SK-N-MC (cell line): ENCODE data around the gene ARHGAP31.

Experiments
- EZH2 ChIP-seq: fragments of 200-600 bp; sonication (generic); IDR thresholded peaks from one replicate; pipeline ENCODE4 v1.6.1; 2017; ENCODE audit warnings: antibody characterized with exemption
- POLR2AphosphoS5 ChIP-seq: IDR thresholded peaks from 2 replicates; pipeline ENCODE4 v1.6.1; 2012; ENCODE audit warnings: mild to moderate bottlenecking, low read depth, low read length, borderline replicate concordance

DNA sequence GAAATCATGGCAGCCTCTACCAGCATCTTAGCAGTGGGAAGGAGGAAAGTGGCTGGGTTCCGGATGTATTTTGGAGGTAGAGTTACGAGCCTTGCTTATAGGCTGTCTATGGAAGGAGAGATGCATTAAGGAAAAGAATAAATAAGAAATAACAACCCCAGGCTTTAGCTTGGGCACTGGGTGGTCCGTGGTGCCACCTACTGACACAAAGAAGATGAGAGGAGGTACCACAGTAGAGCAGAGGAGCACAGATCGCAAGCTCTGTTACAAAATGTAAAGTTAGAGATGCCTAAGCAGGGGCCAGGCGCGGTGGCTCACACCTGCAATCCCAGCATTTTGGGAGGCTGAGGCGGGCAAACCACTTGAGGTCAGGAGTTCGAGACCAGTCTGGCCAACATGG is 94.4 kb downstream of the ARHGAP31 start:
- TF ChIP-seq EZH2, result no peak
- TF ChIP-seq POLR2AphosphoS5, result no peak
